ENCODE data around the gene KIR2DL3.

- TF ChIP-seq EZH2 (IDR thresholded peaks at IDR 0.05; ENCODE audit: low read depth) (no peak), CTCF (conservative IDR thresholded peaks at IDR 0.05) (no peak)
Observed at GRCh38 chr19:54696117-54696548, 42.2 kb upstream of the KIR2DL3 start.

Data from PC-9 (cell line).